Ecto neural progenitor cell (in vitro differentiated cells): Measurements from ENCODE around the gene TMEM178A.

Experiments
- DNase-seq: peaks from one replicate; pipeline ENCODE4 v3.0.0-alpha.2; 2018; ENCODE audit warnings: low spot score

The TMEM178A gene

GRCh38 chr2:39743269-39743776 is 77.6 kb downstream of the TMEM178A start:
- DNase-seq = no peak

GRCh38 chr2:39755466-39755865 is 89.7 kb downstream of the TMEM178A start:
- DNase-seq = no peak

- DNase-seq = no peak
These were observed 91.4 kb downstream of the TMEM178A start for GRCh38 chr2:39757156-39757555.

- no peak for DNase-seq
These were observed 96.7 kb downstream of the TMEM178A start for GRCh38 chr2:39762448-39762847.
